Hippocampal formation (tissue), 2 donors: ENCODE results near the gene POMGNT2.

ENCODE experiments used
- DNase-seq, 2 donors: peaks; one replicate each; lab custom pipeline; 2025; lab: John Stamatoyannopoulos, UW

POMGNT2 gene

DNA sequence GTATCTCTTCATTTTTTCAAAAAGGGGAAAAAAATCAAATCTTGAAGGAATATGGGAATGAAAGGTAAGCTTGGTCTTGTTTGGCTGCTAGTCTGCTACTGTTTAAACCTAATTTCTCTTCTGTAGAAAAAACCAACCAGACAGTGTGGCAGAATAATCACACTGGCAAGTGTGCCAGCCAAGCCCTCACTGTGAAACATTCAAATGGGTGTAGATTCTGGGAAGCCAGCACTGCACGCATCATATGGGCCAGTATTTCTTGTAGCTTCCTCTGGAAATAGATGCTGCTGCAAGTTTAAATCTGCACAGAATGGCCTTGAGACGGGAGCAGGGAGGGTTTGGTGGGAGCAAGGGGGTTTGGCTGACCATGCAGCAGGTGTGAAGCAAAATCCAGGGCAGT lies 62.1 kb downstream of the POMGNT2 start:
- DNase-seq: no peak

- no peak for DNase-seq
These were observed 62.7 kb downstream of the POMGNT2 start for GRCh38 chr3:43043071-43043766.

DNA sequence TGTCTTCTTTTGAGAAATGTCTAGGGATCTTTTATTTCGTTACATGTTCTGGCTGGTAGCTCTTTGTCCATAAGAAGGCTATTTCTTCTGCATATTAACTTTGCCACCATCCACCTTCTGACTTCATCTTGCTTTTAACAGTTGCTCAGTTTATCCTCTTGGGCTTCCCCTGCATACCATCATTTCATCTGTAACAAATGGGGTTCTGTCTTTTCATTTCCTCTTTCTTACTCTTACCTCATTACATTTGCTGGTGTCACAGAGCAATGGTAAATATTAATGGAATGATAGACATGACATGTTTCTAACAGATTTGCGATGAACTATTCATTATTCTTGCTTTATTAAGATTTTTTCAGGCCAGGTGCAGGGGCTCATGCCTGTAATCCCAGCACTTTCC lies 64.4 kb downstream of the POMGNT2 start:
- DNase-seq: no peak

GRCh38 chr3:43038010-43038409 lies 67.9 kb downstream of the POMGNT2 start:
- no peak for DNase-seq

- no peak for DNase-seq
These were observed 69.1 kb downstream of the POMGNT2 start for GRCh38 chr3:43036621-43037423.

DNA sequence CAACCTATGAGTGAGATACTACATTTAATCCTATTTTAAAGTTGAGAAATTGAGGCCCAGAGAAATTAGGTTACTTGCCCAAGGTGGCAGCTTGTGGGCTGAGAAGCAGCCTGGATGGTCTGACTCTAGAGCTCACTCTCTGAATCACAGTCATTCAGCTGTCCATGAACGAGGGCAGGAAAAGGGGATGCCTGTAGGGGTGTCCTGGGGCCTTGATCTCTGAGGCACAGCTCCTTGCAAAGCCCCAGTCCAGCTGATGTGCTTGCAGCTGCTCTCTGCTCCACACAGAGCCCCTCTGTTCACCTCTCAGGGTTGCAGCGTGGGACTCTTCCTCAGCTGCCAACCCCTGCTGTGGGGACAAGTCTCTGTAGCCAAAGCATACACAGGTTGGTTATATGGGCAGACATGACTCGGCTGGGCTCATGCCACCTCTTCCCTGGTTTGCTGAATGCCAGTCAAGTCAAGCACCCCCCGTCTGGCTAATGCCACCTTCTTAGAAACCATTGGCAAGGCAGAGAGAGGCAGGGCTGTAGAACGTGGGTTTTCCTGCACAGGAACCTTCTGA lies 70.0 kb downstream of the POMGNT2 start:
- no peak for DNase-seq

- no peak for DNase-seq
These were observed 71.0 kb downstream of the POMGNT2 start for GRCh38 chr3:43034911-43035310.

DNA sequence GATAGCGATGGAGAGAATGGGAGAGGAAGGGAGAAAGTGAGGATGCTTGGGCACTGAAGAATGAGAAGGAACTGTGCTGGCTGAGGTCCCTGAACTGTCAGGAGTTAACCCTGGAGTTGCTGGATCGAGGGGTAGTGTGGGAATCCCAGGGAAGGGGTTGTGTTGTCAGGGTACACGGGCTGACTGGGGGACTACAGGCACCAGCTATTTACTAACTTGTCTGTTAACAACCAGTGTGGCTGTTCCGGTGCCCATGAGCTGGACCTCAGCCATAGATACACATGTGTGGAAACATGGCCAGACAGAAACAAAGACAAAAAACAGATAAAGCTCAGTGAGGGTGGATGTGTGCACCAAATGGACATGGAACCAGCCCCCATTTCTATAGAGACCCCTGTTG lies 71.7 kb downstream of the POMGNT2 start:
- DNase-seq: no peak

DNA sequence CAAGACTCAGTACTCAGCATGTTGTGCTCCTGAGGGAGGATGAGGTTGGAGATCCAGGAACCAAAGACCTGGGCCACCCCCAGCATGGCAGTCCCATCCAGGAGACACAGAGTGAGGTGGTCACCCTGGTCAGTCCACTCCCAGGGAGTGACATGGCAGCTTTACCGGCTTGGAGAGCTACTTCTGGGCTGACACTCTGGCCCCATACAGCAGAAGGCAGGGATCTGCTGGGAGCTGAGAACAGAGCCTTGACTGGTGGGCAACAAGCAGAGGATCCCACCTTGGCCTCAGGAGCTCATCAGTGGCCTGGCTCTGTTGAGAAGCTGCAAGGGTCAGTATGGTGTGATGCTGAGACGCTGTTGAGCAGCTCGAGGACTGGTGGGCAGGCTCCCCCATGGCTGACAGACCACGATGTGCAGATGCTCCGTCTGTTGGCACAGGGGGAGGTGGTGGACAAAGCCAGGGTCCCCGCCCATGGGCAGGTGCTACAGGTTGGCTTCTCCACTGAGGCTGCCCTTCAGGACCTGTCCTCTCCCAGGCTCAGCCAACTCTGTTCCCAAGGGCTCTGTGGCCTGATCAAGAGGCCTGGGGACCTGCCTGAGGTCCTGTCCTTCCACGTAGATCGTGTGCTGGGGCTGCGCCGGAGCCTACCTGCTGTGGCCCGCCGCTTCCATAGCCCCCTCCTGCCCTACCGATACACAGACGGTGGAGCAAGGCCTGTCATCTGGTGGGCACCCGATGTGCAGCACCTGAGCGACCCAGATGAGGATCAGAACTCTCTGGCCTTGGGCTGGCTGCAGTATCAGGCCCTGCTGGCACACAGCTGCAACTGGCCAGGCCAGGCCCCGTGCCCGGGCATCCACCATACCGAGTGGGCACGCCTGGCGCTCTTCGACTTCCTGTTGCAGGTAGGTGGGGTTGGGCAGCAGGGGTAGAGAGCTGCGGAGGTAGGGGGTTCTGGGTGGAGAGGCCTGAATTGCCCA lies 72.9 kb downstream of the POMGNT2 start:
- no peak for DNase-seq

DNA sequence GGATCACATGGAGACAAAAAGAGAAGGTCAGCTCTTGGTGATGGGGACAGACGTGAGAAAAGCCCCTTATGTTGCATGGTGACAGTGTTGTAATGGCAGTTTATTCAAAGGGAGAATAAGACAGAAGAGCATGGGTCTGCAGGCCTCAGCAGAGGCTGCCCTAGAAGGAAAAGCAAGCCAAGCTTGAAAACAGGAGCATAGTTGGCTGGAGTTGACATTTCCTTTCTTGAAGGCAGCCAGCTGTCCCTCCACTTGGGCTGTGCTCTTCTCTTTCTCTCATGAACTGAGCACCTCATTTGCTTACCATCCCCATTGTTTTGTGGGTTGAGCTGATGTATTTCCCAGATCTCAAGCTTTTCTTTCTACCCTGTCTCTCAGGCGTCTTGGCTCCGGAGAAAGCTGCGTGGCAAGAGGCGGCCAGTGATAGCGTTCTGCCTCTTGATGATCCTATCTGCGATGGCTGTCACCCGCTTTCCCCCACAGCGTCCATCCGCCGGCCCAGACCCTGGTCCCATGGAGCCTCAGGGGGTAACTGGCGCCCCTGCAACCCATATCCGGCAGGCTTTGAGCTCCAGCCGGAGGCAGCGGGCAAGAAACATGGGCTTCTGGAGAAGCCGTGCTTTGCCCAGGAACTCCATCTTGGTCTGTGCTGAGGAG lies 73.9 kb downstream of the POMGNT2 start:
- DNase-seq: no peak

GRCh38 chr3:43031485-43031884 lies 74.4 kb downstream of the POMGNT2 start:
- no peak for DNase-seq

GRCh38 chr3:43030162-43030935 lies 75.5 kb downstream of the POMGNT2 start:
- no peak for DNase-seq
